Skeletal muscle tissue (tissue), 4 donors: ENCODE results near the gene HMGCLL1. TPM values are rescaled to one million over a fixed set of nuclear protein-coding genes. Genes with fewer than 3 reads are reported as not detected.

Experiments used
- H3K27ac ChIP-seq: one replicate; pipeline ENCODE4 v1.7.0; 2013; ENCODE audit warnings: mild to moderate bottlenecking, low read depth, low read length, inconsistent platforms
- H3K27me3 ChIP-seq, 3 donors: one replicate each; pipeline ENCODE4 v1.7.0; 2013; ENCODE audit warnings: low read length in 3 of 3; ENCODE audit not compliant: control insufficient read depth in 3 of 3, insufficient read depth in 3 of 3
- H3K36me3 ChIP-seq, 3 donors: one replicate each; pipeline ENCODE4 v1.7.0; 2013; ENCODE audit warnings: low read length in 3 of 3; ENCODE audit not compliant: control insufficient read depth in 3 of 3, insufficient read depth in 3 of 3
- H3K4me1 ChIP-seq, 3 donors: one replicate each; pipeline ENCODE4 v1.7.0; 2013; ENCODE audit warnings: low read length in 3 of 3, mild to moderate bottlenecking in 3 of 3; ENCODE audit not compliant: control insufficient read depth in 3 of 3, insufficient read depth in 3 of 3
- H3K4me3 ChIP-seq, 3 donors: one replicate each; pipeline ENCODE4 v1.7.0; 2013; ENCODE audit warnings: low read length in 3 of 3
- H3K9ac ChIP-seq, 3 donors: one replicate each; pipeline ENCODE4 v1.7.0; 2013; ENCODE audit warnings: low read length in 3 of 3, mild to moderate bottlenecking in 3 of 3, moderate library complexity in 2 of 3, low read depth in 1 of 3
- H3K9me3 ChIP-seq, 3 donors: one replicate each; pipeline ENCODE4 v1.7.0; 2013; ENCODE audit warnings: low read length in 3 of 3; ENCODE audit not compliant: control insufficient read depth in 3 of 3
- total RNA-seq: library from RNA; depleted of rRNA; stranded (reverse); fragments of >200 nt; gene quantifications from one replicate; pipeline ENCODE4 v1.2.3, GENCODE V29; 2014
- donor health status: Osteomylitis.

The HMGCLL1 gene
- total RNA-seq, 1 donor from 2014 or later = 9.4 TPM

DNA sequence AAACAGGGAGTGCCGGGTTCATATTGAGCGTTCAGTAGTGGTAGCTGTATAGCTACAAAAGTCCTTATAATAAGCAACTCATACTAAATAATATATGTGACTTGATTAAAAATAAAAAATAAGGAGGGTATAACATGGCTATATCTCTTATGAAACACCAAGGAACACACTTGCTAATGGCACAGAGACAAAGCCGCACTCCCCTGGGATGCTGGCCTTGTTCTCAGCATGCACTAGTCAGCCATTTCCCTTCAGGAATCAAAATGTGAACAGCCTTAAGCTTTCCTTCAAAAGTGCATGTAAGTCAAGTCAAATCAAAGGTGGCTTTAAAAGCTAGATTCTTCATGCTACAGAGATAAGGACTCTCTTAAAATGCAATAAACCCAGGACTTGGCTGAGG lies 9.4 kb downstream of the HMGCLL1 start:
- H3K9me3 ChIP-seq = no peaks in the 10 kb centered on the region
- H3K27ac ChIP-seq = peak overlapping the region; percentile 26
- H3K9ac ChIP-seq = no peak overlapping the region
- H3K4me1 ChIP-seq = no peaks in the 10 kb centered on the region
- H3K4me3 ChIP-seq = no peak overlapping the region
- H3K36me3 ChIP-seq = no peaks in the 10 kb centered on the region
- no peaks in the 10 kb centered on the region for H3K27me3 ChIP-seq

DNA sequence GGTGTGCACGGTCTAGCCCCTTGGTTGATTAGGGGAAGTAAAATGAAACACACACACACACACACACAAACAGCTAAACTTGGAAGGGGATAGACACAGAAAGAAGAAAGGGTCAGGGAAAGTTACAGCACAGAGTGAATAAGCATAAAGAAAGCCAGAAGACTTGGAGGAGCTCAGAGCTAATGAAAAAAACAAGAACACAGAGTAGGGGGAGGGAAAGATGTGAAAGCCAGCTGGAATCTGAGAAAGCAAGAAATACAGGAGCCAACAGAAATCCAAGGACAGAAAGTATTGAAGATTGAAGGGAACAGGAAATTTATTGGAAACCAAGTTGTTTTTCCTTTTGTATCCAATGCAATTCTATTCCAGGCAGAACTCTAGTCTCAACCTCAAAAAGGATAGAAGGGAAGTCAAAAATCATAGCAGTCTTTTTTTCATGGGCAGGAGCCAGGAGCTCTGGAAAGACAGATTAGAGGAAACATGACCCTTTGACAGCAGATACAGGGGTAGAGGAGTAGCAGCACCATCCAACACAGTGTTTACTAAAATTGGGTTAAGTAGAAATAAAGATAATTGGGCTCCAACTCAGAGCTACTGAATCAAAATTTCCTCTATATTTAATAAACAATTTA lies 10.1 kb downstream of the HMGCLL1 start:
- Histone ChIP-seq H3K4me1 (no peaks in the 10 kb centered on the region), H3K9ac (no peak overlapping the region), H3K27ac (peak overlapping the region; percentile 26), H3K36me3 (no peaks in the 10 kb centered on the region), H3K4me3 (no peak overlapping the region), H3K9me3 (no peaks in the 10 kb centered on the region), H3K27me3 (no peaks in the 10 kb centered on the region)

DNA sequence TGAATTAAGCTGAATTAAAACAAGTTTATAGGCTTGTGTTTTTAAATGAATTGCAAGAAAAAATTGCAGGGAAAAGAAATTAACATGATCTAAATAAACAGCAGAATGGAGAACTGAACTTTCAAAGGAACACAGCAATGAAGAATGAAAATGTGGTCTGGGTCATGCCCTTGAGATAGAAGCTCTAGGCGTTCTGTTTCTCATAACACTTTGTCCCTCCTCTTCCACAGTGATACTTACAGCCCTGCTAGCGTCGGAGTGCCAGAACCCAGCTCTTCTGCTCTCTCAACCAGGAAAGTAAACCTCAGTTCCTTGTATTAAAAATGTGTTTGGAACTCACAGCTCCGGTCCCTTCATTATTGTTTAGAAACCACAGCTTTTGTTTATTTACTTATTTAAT lies 11.4 kb downstream of the HMGCLL1 start:
- Histone ChIP-seq H3K9ac (no peak overlapping the region), H3K27ac (no peak overlapping the region), H3K36me3 (no peaks in the 10 kb centered on the region), H3K4me1 (no peaks in the 10 kb centered on the region), H3K4me3 (no peak overlapping the region), H3K27me3 (no peaks in the 10 kb centered on the region), H3K9me3 (no peaks in the 10 kb centered on the region)

DNA sequence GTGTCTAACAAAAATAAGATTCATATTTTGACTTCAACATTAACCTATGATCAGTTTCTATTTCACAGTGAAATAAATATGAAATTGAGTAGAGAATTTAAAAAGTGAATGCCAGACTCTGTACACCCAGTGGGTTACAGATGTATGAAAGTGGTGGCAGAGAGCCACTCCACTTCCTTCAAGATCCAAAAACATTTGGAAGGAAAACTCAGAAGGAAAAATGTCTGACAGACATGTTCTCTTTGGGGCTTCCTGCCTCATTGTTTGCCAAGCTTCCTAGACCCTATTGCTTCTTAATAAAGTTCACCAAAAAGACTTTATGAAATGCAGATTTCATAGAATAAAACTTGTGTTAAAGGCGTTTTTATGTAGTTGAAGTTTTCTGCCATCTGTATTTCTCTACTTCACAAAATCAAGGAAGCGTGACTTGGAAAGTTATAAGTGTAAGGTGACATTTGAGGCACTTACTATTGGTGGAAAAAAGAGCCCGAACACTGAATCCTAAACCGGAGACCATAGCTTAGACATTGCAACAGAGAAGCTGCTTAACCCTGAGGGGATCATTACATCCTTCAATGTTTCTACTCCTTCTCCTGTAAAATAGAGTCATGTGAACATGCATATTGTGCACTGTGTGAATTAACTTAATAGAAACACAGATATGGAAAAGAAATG lies 12.8 kb downstream of the HMGCLL1 start:
- no peaks in the 10 kb centered on the region for H3K4me1 ChIP-seq
- no peaks in the 10 kb centered on the region for H3K27me3 ChIP-seq
- no peak overlapping the region for H3K27ac ChIP-seq

DNA sequence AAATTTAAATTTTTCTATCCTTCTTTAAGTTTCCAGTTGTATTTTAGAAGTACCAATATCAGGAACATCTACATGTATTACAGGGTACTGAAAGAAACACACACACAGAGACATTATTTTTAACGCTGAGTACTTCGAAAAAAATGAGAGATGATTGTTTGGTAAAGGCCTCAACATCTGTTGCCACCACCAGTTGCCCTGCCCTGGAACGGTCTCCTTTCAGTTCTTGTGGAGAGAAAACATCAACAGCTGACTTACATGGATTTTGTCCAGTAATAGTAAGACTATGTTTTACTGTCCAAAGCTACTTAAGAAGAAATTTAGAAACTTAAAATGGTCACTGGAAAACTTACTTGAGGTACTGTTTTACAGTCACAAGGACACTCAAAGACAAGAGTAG lies 16.7 kb downstream of the HMGCLL1 start:
- no peaks in the 10 kb centered on the region for H3K4me1 ChIP-seq
- no peaks in the 10 kb centered on the region for H3K27me3 ChIP-seq
- no peak overlapping the region for H3K4me3 ChIP-seq
- no peaks in the 10 kb centered on the region for H3K36me3 ChIP-seq
- no peak overlapping the region for H3K9ac ChIP-seq
- no peak overlapping the region for H3K27ac ChIP-seq
- no peaks in the 10 kb centered on the region for H3K9me3 ChIP-seq

More for the DNA sequence above, 12.8 kb downstream of the HMGCLL1 start:
- Histone ChIP-seq H3K9me3 (no peaks in the 10 kb centered on the region), H3K4me3 (no peak overlapping the region), H3K9ac (no peak overlapping the region), H3K36me3 (no peaks in the 10 kb centered on the region)

DNA sequence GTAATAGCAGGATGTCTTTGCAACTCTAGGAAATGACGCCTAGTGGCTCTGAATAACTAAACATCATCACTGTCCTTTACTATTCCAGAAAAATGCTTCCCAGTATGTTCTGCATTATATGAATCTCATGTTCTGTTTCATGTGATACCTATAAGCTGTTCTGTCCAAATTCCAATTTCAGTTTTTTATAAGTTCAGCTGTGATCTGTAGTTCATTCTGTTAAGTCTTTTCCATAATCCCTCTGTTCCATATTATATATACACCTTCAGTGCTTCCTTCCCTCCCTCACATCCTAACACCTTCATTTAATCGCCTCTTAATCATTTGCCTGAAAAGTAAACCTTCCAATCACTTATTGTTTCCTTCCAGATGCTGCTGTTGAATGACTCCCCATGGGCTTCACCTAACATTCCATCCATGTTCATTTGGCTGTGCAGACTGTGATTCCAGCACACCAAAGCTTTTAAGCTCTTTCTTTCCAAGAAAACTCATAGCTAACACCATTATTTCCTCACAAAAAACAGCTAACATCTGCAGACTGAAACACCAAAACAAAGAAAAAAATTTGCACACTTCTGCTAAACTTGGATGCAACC lies 18.6 kb downstream of the HMGCLL1 start:
- no peak overlapping the region for H3K27ac ChIP-seq
- H3K4me1 ChIP-seq = no peaks in the 10 kb centered on the region
- H3K27me3 ChIP-seq = no peaks in the 10 kb centered on the region
- H3K36me3 ChIP-seq = no peaks in the 10 kb centered on the region
- H3K9me3 ChIP-seq = no peaks in the 10 kb centered on the region
- no peak overlapping the region for H3K9ac ChIP-seq
- H3K4me3 ChIP-seq = no peak overlapping the region

DNA sequence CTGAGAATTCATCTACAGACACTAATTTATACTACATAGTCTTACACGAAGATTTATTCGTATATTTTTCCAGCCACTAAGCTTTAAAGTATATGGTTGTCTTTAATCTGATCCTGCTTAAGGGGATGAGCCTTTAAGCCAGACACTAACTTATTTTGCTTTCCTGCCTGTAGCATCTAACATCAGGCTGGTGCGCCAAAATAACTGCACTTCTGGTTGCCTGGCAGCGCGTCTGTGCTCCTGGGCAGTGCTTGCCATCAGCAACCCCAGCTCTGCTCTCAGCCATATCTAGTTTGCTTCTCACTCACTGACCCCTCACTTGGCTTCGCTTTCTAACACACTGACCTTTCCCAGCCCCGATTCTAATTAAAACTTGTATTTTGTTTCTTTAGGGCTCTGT lies 21.8 kb downstream of the HMGCLL1 start:
- Histone ChIP-seq H3K27ac (no peak overlapping the region), H3K36me3 (no peaks in the 10 kb centered on the region), H3K9me3 (no peaks in the 10 kb centered on the region), H3K4me1 (no peaks in the 10 kb centered on the region), H3K27me3 (no peaks in the 10 kb centered on the region), H3K4me3 (no peak overlapping the region), H3K9ac (no peak overlapping the region)

DNA sequence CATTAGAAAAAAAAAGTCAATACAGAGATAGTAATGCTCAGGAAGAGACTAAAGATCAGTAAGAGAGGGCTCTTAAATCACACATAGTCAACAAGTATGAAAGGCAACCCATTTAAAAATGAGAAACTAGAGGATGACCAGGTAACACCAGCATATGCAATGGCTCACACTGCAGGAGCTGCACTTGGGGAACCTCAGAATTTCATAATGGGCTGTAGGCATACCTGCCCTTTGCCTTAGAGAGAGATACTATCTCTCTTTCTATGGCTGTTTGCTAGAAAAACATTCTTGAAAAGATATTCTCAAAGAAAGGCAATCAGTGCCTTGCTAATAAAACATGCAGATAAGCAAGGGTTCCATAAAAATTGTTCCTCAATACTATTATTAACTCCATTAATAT lies 33.2 kb downstream of the HMGCLL1 start:
- Histone ChIP-seq H3K36me3 (no peaks in the 10 kb centered on the region), H3K27me3 (no peaks in the 10 kb centered on the region), H3K27ac (no peak overlapping the region)

DNA sequence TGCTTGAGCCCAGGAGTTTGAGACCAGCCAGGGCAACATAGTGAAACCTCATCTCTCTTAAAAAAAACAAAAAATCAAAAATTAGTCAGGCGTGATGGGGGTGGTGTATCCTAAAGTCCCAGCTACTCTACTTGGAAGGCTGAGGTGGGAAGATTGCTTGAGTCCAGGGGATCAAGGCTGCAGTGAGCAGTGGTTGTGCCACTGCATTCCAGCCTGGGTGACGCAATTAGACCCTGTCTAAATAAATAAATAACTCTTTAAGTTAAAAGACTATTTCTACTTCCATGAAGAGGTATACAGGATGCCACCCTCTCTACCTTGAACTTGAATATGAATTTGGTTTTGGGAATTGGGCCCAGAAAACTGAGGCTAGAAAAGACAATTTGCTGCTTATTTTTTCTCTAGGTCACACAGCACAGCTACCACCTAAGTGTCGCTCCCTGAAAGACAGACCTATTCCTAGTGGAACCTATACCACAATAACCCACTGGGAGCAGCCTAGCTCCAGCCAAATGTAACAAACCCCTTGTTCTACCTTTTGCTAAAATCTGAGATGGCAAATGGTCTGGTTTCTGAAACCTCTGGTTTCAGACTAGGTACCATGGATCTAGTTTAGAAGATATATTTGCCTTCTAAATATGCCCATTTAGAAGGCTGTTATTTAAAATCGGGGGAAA lies 35.2 kb downstream of the HMGCLL1 start:
- Histone ChIP-seq H3K4me1 (no peaks in the 10 kb centered on the region), H3K36me3 (no peaks in the 10 kb centered on the region), H3K4me3 (no peak overlapping the region), H3K9ac (no peak overlapping the region), H3K27ac (no peak overlapping the region), H3K9me3 (no peaks in the 10 kb centered on the region), H3K27me3 (no peaks in the 10 kb centered on the region)

More for the DNA sequence above, 33.2 kb downstream of the HMGCLL1 start:
- no peaks in the 10 kb centered on the region for H3K9me3 ChIP-seq
- H3K4me3 ChIP-seq = no peak overlapping the region
- H3K9ac ChIP-seq = no peak overlapping the region
- H3K4me1 ChIP-seq = no peaks in the 10 kb centered on the region

DNA sequence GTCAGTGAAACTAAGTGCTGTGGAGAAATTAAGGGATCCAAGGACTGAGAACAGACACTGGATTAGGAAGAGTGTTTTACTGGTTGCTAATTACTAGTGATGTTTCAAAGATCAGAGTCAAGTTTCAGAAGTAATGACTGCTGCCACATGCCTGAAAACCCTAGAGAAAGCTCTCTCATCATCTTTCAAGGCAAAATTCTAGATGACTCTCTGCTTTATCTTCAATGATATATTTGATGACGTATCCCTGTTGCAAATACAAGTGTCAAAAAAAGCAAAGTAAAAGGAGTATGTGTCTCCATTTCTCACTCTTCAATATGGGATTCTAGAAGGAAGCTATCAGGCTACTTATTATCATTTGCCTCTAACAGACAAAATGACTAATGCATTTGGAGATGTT lies 38.0 kb downstream of the HMGCLL1 start:
- no peak overlapping the region for H3K4me3 ChIP-seq
- H3K27ac ChIP-seq = no peak overlapping the region
- no peaks in the 10 kb centered on the region for H3K36me3 ChIP-seq
- no peaks in the 10 kb centered on the region for H3K9me3 ChIP-seq
- H3K9ac ChIP-seq = no peak overlapping the region
- no peaks in the 10 kb centered on the region for H3K27me3 ChIP-seq
- H3K4me1 ChIP-seq = no peaks in the 10 kb centered on the region
